Measurements from ENCODE around the gene PDK4.
"Not testable (repeated sequence)": the region's sequence is repeated elsewhere in the genome, so short reads cannot be mapped to it uniquely, and the experiment has no call there.

The PDK4 gene

GRCh38 chr7:95596198-95597063, at the start of gene PDK4:
TSS of gene PDK4 (minus strand) at chr7:95596516. CDS start at chr7:95596293, 223 bp downstream.
- DNase-seq, result no peak

- DNase-seq, result no peak
Observed at GRCh38 chr7:95642173-95642572, 45.9 kb upstream of the PDK4 start.

GRCh38 chr7:95636140-95636940, 40.0 kb upstream of the PDK4 start:
- DNase-seq, result no peak

- DNase-seq, result no peak
Observed at GRCh38 chr7:95632609-95633008, 36.3 kb upstream of the PDK4 start.

GRCh38 chr7:95631527-95631926, 35.2 kb upstream of the PDK4 start:
- no peak for DNase-seq

GRCh38 chr7:95630702-95631458, 34.6 kb upstream of the PDK4 start:
- no peak for DNase-seq

GRCh38 chr7:95628831-95629439, 32.6 kb upstream of the PDK4 start:
- no peak for DNase-seq

GRCh38 chr7:95623788-95624187, 27.5 kb upstream of the PDK4 start:
- no peak for DNase-seq

- no peak for DNase-seq
Observed at GRCh38 chr7:95622859-95623258, 26.5 kb upstream of the PDK4 start.

GRCh38 chr7:95622001-95622549, 25.8 kb upstream of the PDK4 start:
- no peak for DNase-seq

GRCh38 chr7:95621404-95621803, 25.1 kb upstream of the PDK4 start:
- no peak for DNase-seq

- DNase-seq, result no peak
Observed at GRCh38 chr7:95620631-95621030, 24.3 kb upstream of the PDK4 start.

- DNase-seq, result no peak
Observed at GRCh38 chr7:95619921-95620320, 23.6 kb upstream of the PDK4 start.

- DNase-seq, result no peak
Observed at GRCh38 chr7:95619517-95619916, 23.2 kb upstream of the PDK4 start.

GRCh38 chr7:95614442-95614940, 18.2 kb upstream of the PDK4 start:
- DNase-seq, result no peak

- no peak for DNase-seq
Observed at GRCh38 chr7:95611224-95611623, 14.9 kb upstream of the PDK4 start.

GRCh38 chr7:95609277-95609971, 13.1 kb upstream of the PDK4 start:
- DNase-seq, result no peak

- no peak for DNase-seq
Observed at GRCh38 chr7:95608359-95609173, 12.2 kb upstream of the PDK4 start.

- no peak for DNase-seq
Observed at GRCh38 chr7:95607561-95607960, 11.2 kb upstream of the PDK4 start.

GRCh38 chr7:95605275-95605674, 9.0 kb upstream of the PDK4 start:
- DNase-seq, result no peak

- not testable (repeated sequence) for DNase-seq
Observed at GRCh38 chr7:95604811-95605210, 8.5 kb upstream of the PDK4 start.
